GM12892 (cell line): Measurements from ENCODE around the gene MMP17.

Experiments
- POLR2A ChIP-seq: IDR thresholded peaks from 2 replicates; pipeline ENCODE4 v1.6.1; 2011; ENCODE audit warnings: low read depth, low read length, control low read depth
- POLR2AphosphoS5 ChIP-seq: IDR thresholded peaks from 2 replicates; pipeline ENCODE4 v1.6.1; 2011; ENCODE audit warnings: low read depth, low read length, control low read depth

- TF ChIP-seq POLR2A: no peak
- TF ChIP-seq POLR2AphosphoS5: no peak
These were observed 45.1 kb downstream of the MMP17 start for GRCh38 chr12:131873293-131873692.
